ENCODE measurements around the gene P4HTM.

P4HTM gene

DNA sequence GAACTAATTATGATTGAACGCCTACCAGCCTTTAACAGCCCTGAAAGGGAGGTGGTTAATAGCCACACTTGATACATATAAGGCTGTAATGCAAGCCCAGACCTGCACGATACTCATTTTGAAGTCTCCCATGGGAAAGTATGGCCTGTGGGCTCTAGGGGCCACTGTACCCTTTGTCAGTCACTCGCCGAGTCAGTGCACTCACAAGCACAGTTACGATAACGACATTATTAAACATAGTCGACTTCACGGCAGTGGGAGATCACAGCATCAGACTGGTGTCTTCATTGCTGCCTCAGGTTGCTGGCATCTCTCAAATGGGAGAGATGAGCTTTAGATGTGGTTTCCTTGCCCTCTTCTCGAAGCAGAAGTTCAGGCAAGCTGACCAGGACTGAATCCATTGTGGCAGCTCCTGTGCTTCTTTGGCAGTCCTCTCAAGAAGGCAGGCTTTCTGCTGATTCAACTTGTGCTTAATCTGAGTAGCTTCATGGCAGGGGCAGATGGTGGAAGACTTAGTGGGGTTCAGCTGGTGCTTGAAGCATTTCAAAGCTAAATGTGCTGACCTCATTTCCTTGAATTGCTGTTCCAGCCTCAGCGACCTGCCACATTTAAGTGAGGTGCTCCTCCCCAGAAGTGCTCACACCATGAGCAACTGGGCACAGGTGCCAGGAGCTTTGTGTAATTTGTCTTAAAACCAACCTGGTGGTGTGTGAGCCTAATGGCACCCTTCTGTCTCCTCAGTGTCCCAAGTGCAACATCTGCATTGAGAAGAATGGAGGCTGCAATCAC is 15.8 kb upstream of the P4HTM start:
- H3K4me3 Mint-ChIP-seq: no peak overlapping the region
- H3K27ac Mint-ChIP-seq: no peak overlapping the region
- H3K9me3 Mint-ChIP-seq: no peaks in the 10 kb centered on the region
- H3K27me3 Mint-ChIP-seq (ENCODE audit: low read depth, poor library complexity): no peaks in the 10 kb centered on the region
- TF ChIP-seq, protein P1, sequence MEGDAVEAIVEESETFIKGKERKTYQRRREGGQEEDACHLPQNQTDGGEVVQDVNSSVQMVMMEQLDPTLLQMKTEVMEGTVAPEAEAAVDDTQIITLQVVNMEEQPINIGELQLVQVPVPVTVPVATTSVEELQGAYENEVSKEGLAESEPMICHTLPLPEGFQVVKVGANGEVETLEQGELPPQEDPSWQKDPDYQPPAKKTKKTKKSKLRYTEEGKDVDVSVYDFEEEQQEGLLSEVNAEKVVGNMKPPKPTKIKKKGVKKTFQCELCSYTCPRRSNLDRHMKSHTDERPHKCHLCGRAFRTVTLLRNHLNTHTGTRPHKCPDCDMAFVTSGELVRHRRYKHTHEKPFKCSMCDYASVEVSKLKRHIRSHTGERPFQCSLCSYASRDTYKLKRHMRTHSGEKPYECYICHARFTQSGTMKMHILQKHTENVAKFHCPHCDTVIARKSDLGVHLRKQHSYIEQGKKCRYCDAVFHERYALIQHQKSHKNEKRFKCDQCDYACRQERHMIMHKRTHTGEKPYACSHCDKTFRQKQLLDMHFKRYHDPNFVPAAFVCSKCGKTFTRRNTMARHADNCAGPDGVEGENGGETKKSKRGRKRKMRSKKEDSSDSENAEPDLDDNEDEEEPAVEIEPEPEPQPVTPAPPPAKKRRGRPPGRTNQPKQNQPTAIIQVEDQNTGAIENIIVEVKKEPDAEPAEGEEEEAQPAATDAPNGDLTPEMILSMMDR (IDR thresholded peaks at IDR 0.05): no peak
- H3K4me1 Mint-ChIP-seq: no peaks in the 10 kb centered on the region
- no peak for DNase-seq
- H3K36me3 Mint-ChIP-seq (ENCODE audit: low read depth): peaks cover 67% of the 10 kb centered on the region

DNA sequence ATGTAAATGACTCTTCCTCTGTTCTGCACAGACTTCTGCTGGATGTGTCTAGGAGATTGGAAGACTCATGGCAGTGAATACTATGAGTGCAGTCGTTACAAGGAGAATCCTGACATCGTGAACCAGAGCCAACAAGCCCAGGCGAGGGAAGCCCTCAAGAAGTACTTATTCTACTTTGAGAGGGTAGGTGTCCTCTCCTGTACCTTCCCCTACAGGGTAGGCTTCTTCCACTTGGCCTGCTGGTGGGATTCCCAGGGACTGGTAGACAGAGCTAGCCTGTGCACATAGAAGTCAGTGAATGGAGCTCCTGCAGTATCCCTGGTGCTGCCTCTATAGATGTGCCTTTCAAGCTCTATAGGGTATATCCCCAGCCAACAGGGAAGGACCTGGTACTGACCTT is 10.6 kb upstream of the P4HTM start:
- H3K27ac Mint-ChIP-seq: no peak overlapping the region
- TF ChIP-seq, protein P1 (IDR thresholded peaks at IDR 0.05): no peak
- DNase-seq: no peak
- H3K4me1 Mint-ChIP-seq: no peaks in the 10 kb centered on the region
- no peaks in the 10 kb centered on the region for H3K9me3 Mint-ChIP-seq
- no peaks in the 10 kb centered on the region for H3K27me3 Mint-ChIP-seq (ENCODE audit: low read depth, poor library complexity)
- H3K36me3 Mint-ChIP-seq (ENCODE audit: low read depth): peaks cover 59% of the 10 kb centered on the region
- H3K4me3 Mint-ChIP-seq: no peak overlapping the region

DNA sequence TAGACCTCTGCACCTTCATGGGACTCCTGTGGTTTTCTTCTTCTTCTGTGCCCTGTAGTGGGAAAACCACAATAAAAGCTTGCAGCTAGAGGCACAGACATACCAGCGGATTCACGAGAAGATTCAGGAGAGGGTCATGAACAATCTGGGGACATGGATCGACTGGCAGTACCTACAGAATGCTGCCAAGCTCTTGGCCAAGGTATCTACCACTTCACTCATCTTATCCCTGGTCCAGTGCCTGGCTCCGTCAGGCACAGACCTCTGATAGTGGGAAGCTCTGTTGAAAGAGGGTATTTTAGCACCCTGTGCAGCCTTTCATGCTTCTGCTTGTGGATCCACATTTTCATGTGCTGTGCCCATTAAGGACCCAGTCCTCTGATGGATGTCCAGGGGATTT is 9.7 kb upstream of the P4HTM start:
- H3K9me3 Mint-ChIP-seq: no peaks in the 10 kb centered on the region
- H3K27ac Mint-ChIP-seq: no peak overlapping the region
- no peaks in the 10 kb centered on the region for H3K4me1 Mint-ChIP-seq
- no peak overlapping the region for H3K4me3 Mint-ChIP-seq
- H3K36me3 Mint-ChIP-seq (ENCODE audit: low read depth): peaks cover 50% of the 10 kb centered on the region
- no peaks in the 10 kb centered on the region for H3K27me3 Mint-ChIP-seq (ENCODE audit: low read depth, poor library complexity)
- TF ChIP-seq, protein P1 (IDR thresholded peaks at IDR 0.05): no peak
- no peak for DNase-seq

DNA sequence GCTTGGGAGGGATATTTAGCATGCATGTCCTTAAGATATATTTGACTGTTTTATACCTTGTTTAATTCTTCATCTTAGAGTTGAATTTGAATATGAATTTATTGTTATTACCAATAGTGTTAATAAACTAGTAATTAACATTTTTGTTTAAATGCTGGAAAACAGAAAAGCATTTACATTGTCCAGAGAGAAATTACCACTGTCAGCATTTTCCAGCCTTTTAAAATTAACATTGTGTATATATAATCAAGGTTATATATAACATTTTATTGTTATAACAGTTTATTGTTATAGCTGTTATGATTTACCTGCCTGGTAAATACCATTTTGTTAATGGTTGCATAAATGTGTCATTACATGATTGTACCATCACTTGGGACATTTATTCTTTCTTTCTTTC is 8.0 kb upstream of the P4HTM start:
- no peak overlapping the region for H3K27ac Mint-ChIP-seq
- no peak for DNase-seq
- H3K27me3 Mint-ChIP-seq (ENCODE audit: low read depth, poor library complexity): no peaks in the 10 kb centered on the region
- TF ChIP-seq, protein P1 (IDR thresholded peaks at IDR 0.05): no peak
- no peak overlapping the region for H3K4me3 Mint-ChIP-seq
- H3K4me1 Mint-ChIP-seq: no peaks in the 10 kb centered on the region
- H3K36me3 Mint-ChIP-seq (ENCODE audit: low read depth): peaks cover 40% of the 10 kb centered on the region
- no peaks in the 10 kb centered on the region for H3K9me3 Mint-ChIP-seq

DNA sequence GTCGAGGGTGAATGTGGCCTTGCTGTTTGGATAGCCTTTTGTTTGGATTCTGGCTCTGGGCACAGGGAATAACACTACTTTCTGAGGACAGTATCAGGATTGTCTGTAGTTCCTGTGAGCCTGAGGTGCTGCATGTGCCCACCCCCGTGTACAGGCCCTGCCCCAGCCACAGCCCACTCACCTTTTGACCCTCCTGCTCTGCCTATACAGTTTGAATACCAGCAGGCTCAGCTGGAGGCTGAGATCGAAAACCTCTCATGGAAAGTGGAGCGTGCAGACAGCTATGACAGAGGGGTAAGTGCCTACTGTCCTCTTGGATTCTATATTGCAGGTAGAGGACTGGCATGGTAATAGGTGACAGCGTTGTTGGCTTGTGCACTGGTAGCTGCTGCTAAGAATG is 7.4 kb upstream of the P4HTM start:
- H3K36me3 Mint-ChIP-seq (ENCODE audit: low read depth): peaks cover 40% of the 10 kb centered on the region
- H3K27me3 Mint-ChIP-seq (ENCODE audit: low read depth, poor library complexity): peaks cover 1% of the 10 kb centered on the region
- DNase-seq: no peak
- H3K4me3 Mint-ChIP-seq: no peak overlapping the region
- TF ChIP-seq, protein P1 (IDR thresholded peaks at IDR 0.05): no peak
- H3K9me3 Mint-ChIP-seq: no peaks in the 10 kb centered on the region
- H3K4me1 Mint-ChIP-seq: peaks cover under 1% of the 10 kb centered on the region
- peak overlapping the region; percentile 35 for H3K27ac Mint-ChIP-seq

DNA sequence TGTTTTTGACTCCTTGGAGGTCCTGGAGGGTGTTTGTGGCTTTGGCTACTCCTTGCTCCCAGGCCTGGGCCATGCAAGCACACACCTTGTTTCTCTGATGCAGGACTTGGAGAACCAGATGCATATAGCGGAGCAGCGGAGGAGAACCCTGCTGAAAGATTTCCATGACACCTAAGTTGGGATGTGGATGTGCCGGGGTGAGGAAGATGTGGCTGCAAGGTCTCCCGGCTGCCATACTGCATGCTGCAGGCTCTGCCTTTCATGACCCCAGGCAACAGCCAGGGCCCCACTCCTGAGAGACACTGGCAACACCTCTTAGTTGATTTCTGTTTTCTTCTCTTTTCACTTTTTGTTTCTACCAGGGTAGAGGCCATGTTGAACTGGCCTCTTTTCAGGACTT is 6.9 kb upstream of the P4HTM start:
- TF ChIP-seq, protein P1 (IDR thresholded peaks at IDR 0.05): no peak
- Mint-ChIP-seq H3K27ac (peak overlapping the region; percentile 35), H3K27me3 (ENCODE audit: low read depth, poor library complexity) (peaks cover 5% of the 10 kb centered on the region)

More for the DNA sequence above, 6.9 kb upstream of the P4HTM start:
- H3K4me3 Mint-ChIP-seq: no peak overlapping the region
- peaks cover 5% of the 10 kb centered on the region for H3K4me1 Mint-ChIP-seq
- no peak for DNase-seq
- H3K36me3 Mint-ChIP-seq (ENCODE audit: low read depth): peaks cover 37% of the 10 kb centered on the region
- no peaks in the 10 kb centered on the region for H3K9me3 Mint-ChIP-seq

Measured in nephron progenitor cell (in vitro differentiated cells).